Fibroblast of peridontal ligament (primary cell): Measurements from ENCODE around the gene NCK2.

Experiments
- DNase-seq: peaks from one replicate; pipeline ENCODE4 v3.0.0-alpha.2; 2010; ENCODE audit errors: extremely low read depth

NCK2 gene

GRCh38 chr2:105777031-105777482 is 32.3 kb downstream of the NCK2 start:
- no peak for DNase-seq

GRCh38 chr2:105777506-105778055 is 32.9 kb downstream of the NCK2 start:
- no peak for DNase-seq

- DNase-seq: no peak
These were observed 33.4 kb downstream of the NCK2 start for GRCh38 chr2:105778080-105778607.

GRCh38 chr2:105779394-105779793 is 34.7 kb downstream of the NCK2 start:
- DNase-seq: no peak

GRCh38 chr2:105780606-105781005 is 35.9 kb downstream of the NCK2 start:
- DNase-seq: no peak

DNA sequence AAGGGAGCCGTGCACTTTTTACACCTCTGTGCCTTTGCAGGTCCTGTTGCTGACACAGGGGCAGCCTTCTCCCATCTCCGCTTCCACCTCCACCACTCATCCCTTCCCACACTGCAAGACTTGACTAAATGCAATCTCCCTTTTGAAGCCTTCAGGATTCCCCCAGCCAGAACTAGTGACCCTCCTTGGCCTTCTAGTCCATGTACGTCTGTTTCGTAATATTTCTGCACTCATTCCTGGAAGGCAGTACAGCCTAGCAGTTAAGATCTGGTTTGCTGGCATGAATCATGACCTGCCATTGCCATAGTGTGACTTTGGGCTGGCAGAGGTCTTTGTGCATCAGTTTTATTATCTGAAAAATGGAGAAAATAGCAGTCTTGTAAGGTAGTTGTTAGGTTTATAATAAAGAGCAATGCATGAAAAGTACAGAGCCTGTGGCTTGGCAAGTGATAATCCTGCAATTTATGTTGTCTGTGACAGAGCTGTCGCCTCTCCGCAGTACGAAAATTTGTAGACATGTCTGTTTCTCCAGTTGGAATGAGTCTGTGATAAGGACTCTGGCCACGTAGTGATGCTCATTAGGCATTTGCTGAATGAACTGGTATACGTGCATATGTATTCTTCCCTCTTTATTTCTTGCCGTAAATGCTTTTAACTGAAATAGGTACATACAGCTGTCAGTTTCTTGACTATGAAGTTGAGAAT is 36.7 kb downstream of the NCK2 start:
- no peak for DNase-seq

DNA sequence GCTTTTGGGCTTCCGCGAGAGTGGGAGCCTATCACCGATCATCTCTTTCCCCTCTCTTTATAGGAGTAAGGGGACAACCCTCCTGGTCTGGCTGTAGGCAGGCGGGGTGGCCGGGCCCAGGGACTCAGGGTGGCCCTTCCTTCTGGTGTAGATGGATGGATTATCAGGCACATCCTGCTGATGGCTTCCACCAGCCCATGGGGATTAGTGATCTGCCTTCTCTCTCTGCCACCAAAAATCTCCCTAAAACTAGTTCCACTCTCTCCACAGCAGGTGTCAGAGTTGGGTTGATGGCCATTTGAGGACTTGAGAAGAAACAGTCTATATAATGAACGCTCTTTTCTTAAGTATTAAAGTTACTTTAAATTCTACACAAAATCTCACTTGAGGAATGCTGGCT is 37.4 kb downstream of the NCK2 start:
- DNase-seq: no peak

DNA sequence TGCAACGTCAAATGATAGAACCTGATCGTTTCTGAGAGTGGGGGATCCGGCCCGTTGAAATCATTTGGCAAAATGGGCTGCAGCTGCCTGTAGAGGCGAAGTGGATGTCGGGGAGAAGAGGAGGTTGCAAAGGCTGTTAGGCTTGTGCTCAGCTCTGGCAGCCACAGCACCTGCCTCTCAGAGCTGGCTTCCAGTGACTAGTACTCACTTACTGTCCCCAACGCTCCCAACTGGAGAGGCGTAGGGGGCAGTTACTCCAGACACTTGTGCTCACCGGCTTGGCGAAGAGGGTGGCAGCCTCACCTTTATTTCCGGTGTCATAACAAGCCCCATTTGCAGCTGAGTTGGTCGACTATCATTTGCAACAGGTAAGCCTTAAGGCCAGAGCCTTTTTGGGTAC is 37.9 kb downstream of the NCK2 start:
- DNase-seq: no peak

DNA sequence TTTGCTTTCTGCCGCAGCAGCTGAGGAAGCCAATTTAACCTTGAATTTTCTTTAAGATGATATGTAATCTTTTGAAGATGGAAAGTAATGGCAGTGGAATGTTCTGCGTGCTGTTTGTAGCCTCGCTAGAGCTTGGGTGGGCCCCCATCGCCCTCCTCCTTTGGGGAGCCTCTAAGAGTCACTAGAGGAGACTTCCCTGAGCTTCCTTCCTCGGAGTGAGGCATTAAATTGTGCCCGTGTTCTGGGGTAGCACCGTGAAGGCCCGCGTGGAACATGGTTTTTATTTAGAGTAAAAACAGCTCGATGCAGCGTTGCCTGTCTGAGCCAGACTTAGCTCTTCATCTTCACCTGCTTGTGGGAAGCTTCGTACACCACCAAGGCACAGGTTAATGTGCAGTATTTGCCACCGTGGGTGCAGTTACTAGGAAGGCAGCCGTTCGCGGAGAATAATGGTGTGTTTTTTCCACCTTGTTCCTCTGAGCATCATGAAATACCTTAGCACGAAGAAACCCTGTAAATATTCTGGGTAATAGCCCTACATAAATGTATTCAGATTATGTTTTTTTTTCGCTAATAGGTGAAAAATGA is 38.5 kb downstream of the NCK2 start:
- no peak for DNase-seq

DNA sequence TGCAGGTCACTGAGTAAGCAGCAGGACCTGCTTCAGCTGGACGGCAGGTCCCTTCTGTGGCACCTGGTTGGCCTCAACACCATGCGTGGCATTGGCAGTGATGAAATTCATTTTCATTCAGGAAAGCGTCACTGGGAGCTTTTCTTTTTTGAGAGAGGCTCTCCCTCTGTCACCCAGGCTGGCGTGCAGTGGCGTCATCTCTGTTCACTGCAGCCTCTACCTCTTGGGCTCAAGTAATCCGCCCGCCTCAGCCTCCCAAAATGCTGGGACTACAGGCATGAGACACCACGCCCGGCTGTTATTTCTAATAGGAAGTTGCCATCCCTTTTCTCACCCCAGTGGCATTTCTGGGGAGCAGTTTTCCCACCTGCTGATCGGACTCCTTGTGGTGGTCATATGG is 39.3 kb downstream of the NCK2 start:
- DNase-seq: no peak

DNA sequence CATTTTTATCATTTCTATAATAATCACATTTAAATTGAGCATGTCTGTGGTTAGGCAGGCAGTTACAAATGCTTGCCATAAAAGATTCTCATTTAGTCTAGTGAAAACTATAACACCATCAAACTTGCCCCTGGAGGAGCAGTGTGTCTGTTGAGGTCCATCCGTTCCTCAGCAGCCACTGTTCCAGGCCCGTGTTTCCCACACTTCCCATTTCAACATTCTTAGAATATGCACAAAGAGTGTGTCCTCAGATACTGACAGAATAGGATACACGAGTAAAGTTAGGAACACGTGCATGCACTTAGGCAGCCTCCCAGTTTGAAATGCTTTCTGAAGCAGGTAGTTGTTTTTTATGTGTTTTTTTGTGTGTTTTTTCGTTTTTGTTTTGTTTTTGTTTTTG is 39.9 kb downstream of the NCK2 start:
- no peak for DNase-seq

- DNase-seq: no peak
These were observed 40.6 kb downstream of the NCK2 start for GRCh38 chr2:105785095-105785847.

GRCh38 chr2:105786231-105787230 is 41.8 kb downstream of the NCK2 start:
- DNase-seq: no peak

DNA sequence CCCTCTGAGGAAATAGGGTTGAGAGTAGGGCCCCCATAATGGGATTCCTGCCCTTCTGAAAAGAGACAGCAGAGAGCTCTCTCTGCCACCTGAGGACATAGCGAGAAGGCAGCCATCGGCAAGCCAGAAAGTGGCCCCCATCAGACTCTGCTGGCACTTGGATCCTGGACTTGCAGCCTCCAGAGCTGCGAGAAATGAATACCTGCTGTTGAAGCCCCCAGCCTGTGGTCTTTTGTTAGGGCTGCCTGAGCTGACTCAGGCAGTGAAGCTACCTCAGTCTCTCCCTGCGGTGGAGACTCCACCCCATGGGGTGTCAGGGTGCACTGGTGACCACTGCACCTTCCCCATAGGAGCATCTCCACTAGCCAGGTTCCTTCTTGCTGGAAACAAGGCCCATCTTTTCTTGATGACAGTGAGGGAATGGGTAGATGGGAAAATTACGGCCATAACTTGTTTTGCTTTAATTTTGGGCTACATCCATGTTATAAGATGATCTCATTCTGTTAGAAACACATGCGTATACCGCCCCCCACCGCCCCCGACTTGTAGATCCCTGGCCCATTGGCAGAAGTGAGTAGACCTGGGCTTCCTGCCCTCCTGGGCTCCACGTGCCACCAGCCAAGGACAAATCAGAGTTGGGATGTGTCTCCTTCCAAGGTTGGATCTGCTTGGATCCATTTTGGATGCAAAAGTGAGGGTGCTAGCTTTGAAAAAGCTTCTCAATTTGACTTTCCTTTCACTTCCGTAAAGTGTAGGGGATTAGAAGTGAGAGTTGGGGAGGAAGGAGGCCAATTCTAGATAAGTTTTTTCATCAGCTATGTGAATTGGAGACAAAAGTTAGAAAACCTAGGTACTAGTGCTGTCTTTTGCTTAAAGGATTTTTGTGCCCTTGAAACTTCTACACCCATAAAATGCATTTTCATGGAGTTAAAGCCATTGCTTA is 42.9 kb downstream of the NCK2 start:
- DNase-seq: peak; percentile 54

GRCh38 chr2:105788670-105789290 is 44.1 kb downstream of the NCK2 start:
- no peak for DNase-seq

- DNase-seq: peak; percentile 76
These were observed 45.2 kb downstream of the NCK2 start for GRCh38 chr2:105789745-105790460.

DNA sequence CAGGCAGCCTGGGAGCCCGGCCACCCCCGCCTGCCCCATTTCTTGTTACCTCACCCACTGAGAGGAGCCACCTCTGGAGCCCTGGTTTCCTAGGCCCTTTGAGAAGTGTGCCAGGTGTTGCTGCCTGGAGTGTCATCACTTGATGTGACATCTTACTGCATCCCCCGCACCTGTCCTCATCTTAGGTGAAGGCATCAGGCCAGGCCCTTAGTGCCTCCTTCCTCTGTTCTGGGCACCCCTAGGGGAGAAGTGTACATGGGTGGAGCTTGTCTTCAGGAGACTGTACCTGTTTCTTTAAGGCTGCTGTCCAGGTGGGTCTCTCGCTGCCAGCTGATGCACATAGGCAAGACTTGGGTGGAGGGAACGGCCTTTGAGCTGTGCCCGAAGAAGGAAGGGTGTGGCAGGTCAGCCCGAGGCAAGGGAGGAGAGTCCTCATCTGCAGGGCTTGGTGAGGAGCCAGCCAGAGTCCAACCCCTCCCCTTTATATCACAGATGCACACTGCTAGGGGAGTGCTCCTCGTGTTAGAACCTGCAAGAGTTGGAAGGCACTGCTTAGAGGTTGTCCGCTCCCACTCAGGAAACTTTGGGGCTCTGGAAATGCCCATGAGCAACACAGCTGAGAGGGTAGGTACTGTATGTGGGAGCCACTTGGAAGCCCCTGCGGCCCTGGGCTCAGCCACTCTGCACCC is 45.9 kb downstream of the NCK2 start:
- DNase-seq: no peak

- no peak for DNase-seq
These were observed 46.5 kb downstream of the NCK2 start for GRCh38 chr2:105791229-105791628.
